H1 (cell line): Measurements from ENCODE around the gene TEX264. TPM values are rescaled to one million over a fixed set of nuclear protein-coding genes. Genes with fewer than 3 reads are reported as not detected.

Experiments used
- BACH1 ChIP-seq: IDR thresholded peaks from 2 replicates; pipeline ENCODE4 v1.6.1; 2012; ENCODE audit warnings: low read length, improper control_type of control experiment
- CHD1 ChIP-seq: IDR thresholded peaks from 2 replicates; pipeline ENCODE4 v1.6.1; 2012; ENCODE audit warnings: low read depth, low read length, improper control_type of control experiment
- CHD7 ChIP-seq: fragments of 300-600 bp; sonication (generic); IDR thresholded peaks from 2 replicates; pipeline ENCODE4 v1.7.1; 2012; ENCODE audit warnings: low read length, moderate library complexity, mild to moderate bottlenecking, inconsistent platforms; ENCODE audit not compliant: insufficient replicate concordance
- CTBP2 ChIP-seq: IDR thresholded peaks from 2 replicates; pipeline ENCODE4 v1.7.0; 2011; ENCODE audit warnings: borderline replicate concordance, mild to moderate bottlenecking, moderate library complexity, mixed read lengths, low read length; ENCODE audit not compliant: insufficient read depth, insufficient read length
- HDAC2 ChIP-seq, 2 experiments: fragments of 300-600 bp in 1 of 2; sonication (generic) in 1 of 2; IDR thresholded peaks; 2 replicates each; pipeline ENCODE4 v1.6.1; 2011 to 2012; ENCODE audit warnings: low read depth in 2 of 2, low read length in 2 of 2, mild to moderate bottlenecking in 2 of 2, moderate library complexity in 2 of 2, borderline replicate concordance in 1 of 2, inconsistent platforms in 1 of 2
- KDM1A ChIP-seq: fragments of 200-600, 300-600 bp; sonication (generic); IDR thresholded peaks from 2 replicates; pipeline ENCODE4 v1.7.1; 2016; ENCODE audit warnings: mild to moderate bottlenecking, low read length, borderline replicate concordance
- NANOG ChIP-seq: IDR thresholded peaks from 2 replicates; pipeline ENCODE4 v1.6.1; 2011; ENCODE audit warnings: low read length, low read depth, mild to moderate bottlenecking, inconsistent platforms; ENCODE audit not compliant: insufficient read depth, poor library complexity, severe bottlenecking
- SAP30 ChIP-seq: fragments of 300-600 bp; sonication (generic); IDR thresholded peaks from 2 replicates; pipeline ENCODE4 v1.7.1; 2012; ENCODE audit warnings: low read length, moderate library complexity, mild to moderate bottlenecking, inconsistent platforms; ENCODE audit not compliant: insufficient read depth, insufficient replicate concordance
- TCF12 ChIP-seq: IDR thresholded peaks from 2 replicates; pipeline ENCODE4 v1.6.1; 2011; ENCODE audit warnings: low read depth, mild to moderate bottlenecking, low read length
- TEAD4 ChIP-seq: IDR thresholded peaks from 2 replicates; pipeline ENCODE4 v1.6.1; 2012; ENCODE audit warnings: low read depth, low read length, inconsistent platforms, mixed read lengths
- polyA plus RNA-seq, 7 experiments: library from polyadenylated mRNA; depleted of rRNA in 3 of 7; stranded (reverse) in 5 of 7; unstranded in 2 of 7; fragments of >200 nt in 5 of 7; fragments of 200-250 nt in 2 of 7; gene quantifications; 1 replicate in 5 of 7; 2 replicates in 1 of 7; 4 replicates in 1 of 7; pipeline versions ENCODE4 v1.2.1 to v1.2.3, GENCODE V29; 2011 to 2013; ENCODE audit warnings: missing spikeins in 2 of 7, mixed read lengths in 2 of 7
- total RNA-seq: library from RNA; stranded (reverse); fragmentation: NEBNext Ultra II Directional; extraction: Animal tissue kit (Norgen Biotek cat#: 25700); gene quantifications from 2 replicates; pipeline ENCODE4 v1.2.1, GENCODE V29; 2021

TEX264 gene
- total and polyA plus RNA-seq, 2 of the 8 experiments (the other 6 are each of a cell fraction or from before 2014, with no cell fraction given) = 11.2 to 35.6 TPM

GRCh38 chr3:51686512-51687215 is 15.6 kb downstream of the TEX264 start (continued):
- TF ChIP-seq CHD7 = no peak
- no peak for TF ChIP-seq TCF12
- no peak for TF ChIP-seq CHD1
- TF ChIP-seq NANOG = no peak
- TF ChIP-seq KDM1A = no peak
- TF ChIP-seq CTBP2 = no peak
- TF ChIP-seq TEAD4 = no peak
- TF ChIP-seq BACH1 = no peak
- TF ChIP-seq HDAC2 (IDR thresholded peaks at IDR 0.05; ENCODE audit: borderline replicate concordance in 1 of 2, low read depth in 2 of 2, low read length in 2 of 2) = no peak
- no peak for TF ChIP-seq SAP30
